GM19023 (cell line): ENCODE data around the gene MPHOSPH9.

Source experiments
- ATAC-seq: cut with Tn5 transposase; IDR thresholded peaks from one replicate; pipeline ENCODE4 v1.9.1; 2021; ENCODE audit warnings: mild to moderate bottlenecking, moderate library complexity; ENCODE audit not compliant: unreplicated experiment

The MPHOSPH9 gene

GRCh38 chr12:123131291-123131832 lies 101.6 kb downstream of the MPHOSPH9 start:
- no peak for ATAC-seq

DNA sequence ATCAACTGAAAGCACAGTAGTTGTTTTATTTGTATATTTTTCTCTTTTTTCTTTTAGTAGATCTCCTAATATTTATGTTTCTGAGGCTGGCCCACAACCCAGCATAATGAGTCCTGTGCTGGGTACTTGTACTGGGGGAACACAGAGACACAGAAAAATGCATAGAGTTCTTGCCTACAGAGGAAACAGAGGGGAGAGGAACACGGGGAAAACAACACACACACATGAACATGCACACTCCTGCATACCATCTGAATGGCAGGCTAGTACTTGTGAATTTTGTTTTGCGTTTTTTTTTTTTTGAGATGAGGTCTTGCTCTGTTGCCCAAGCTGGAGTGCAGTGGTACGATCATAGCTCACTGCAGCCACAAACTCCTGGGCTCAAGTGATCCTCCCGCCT lies 103.3 kb downstream of the MPHOSPH9 start:
- ATAC-seq, result no peak

DNA sequence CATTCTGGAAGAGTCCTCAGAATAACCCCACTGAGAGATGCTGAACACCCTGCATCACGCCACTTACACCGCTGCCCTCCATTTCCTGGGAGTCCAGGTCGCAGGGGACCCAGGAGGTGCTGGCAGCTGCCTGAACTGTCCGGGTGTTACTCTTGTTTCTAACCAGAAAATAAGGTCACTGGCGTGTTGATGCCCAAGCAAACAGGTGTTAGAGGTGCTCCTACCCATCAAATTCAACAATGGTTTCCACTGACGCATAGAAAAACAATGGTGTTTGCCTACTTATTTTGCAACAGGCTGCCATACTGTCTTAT lies 105.8 kb downstream of the MPHOSPH9 start:
- no peak for ATAC-seq

DNA sequence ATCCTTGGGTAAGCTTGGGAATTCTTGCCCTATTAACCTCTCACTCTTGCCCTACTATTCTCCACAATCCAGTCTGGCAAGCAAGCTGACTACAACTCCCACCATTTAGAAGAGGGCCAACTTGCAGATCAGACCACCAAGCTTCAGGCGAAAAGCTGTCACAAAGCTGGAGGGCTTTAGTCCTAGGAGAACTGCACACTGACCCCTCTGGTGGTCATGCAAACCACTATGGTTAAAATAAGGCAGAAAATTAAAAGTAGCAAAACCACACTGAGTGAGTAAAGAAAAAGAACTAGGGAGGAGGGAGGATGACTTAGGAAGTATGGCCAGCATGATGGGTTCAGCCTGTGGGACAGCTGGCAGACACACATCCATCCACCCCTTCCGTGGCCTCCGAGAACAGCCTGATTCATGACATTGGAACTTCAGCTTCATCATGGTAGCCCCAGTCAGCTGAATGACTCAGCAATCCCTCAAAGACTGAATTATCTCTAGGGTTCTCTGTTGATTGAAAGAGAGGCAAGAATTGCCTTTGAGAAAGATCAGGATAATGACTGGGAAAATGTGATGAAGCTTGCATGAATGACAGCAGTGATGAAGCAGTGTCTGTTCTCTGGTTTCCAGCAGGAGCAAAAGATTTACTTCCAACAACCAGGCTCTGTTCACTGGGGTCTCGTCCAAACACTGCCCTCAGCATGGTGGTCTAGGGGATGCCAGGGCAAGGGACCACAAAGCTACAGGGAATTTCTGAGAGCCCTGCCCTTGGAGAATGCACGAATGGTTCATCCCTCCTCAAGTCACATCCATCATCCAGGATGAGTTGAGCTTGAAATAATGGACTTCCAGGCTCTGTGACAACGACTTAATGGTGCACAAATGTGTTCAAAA lies 106.4 kb downstream of the MPHOSPH9 start:
- no peak for ATAC-seq

DNA sequence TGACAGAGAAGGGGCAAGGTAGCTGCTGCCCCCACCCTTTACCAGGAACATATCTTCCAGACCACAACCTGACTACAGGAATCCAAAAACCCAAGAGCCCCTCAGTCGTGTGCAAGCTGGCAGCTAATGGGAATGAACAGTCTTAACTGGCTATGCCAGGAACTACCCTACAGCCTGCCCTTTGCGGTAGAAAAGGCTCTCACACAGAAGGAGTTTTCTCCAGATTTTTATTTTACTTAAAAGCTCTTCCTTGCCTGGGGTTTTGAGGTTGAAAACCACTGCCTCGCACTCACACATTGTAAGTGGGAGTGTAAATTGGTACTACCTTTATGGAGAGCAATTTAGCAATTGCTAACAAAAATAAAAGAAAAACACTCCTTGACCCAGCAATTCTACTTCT lies 110.3 kb downstream of the MPHOSPH9 start:
- ATAC-seq, result no peak

GRCh38 chr12:123121670-123122069 lies 111.3 kb downstream of the MPHOSPH9 start:
- ATAC-seq, result no peak

GRCh38 chr12:123120452-123121166 lies 112.3 kb downstream of the MPHOSPH9 start:
- peak; percentile 23 for ATAC-seq

DNA sequence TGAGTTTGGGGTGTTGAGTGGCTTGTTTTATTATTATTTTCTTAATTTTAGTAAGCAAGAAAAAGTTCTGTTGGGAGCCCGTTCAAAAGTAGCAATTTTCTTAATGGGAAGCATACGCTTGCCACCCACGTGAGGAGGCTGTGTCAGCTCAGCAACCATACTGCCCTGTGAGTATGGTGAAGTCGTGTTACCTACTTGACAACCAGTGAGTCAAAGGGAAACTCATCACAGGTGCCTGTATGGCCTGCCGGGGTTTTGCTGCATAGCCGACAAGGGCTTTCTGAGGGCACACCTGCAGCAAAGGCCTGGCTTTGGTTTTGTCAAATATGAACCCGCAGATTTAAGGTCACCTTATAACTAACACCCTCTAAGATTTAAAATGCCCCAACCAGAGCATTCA lies 113.1 kb downstream of the MPHOSPH9 start:
- ATAC-seq, result peak; percentile 87

DNA sequence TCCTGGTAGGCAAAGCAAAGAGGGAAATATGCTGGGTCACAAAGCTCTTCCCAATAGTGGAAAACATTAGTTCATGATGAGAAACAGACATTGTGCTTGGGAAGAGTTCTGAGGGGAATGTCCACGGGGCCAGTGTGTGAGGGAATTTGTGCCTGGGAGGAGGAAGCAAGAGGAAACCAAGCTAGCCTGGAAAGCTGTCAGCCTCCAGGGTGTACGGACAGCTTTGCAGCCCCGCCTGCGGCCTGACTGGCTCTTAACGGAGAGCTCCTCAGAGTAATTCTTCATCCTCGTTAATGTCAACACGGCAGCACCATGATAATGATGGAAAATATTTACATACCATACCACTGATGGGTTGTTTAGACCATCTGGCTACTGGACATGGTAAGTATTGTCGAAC lies 114.4 kb downstream of the MPHOSPH9 start:
- no peak for ATAC-seq

DNA sequence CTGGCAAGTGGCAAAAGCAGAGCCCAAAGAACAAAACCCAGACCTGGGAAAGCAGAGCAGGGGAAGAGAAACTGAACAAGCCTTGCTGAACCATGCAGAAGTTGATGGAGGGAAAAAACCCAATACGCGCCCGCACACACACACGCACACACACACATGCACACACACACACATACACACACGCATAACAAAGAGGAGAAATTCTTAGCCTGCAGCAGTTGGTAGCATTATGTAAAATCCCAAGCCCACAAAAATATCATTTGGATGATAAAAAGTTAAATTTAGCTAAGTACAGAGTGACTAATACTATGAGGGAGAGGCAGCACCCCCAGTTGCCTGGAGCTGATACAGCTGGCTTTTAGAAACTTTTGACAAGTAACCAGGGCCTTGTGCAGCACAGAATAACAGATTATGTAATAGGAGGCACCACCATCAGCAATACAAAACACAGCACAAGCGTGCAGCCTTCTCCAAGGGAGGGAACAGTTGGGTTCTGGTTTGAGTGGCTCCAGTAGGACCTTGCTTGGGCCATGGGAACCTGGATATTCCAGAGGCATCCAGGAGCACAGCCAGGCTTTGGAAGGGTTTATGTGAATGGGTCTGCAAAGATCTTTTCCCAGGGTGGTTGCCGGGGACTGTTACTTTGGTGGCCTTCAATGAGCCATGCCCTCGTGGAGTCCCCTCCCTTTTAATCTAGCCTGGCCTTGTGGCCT lies 117.4 kb downstream of the MPHOSPH9 start:
- no peak for ATAC-seq

DNA sequence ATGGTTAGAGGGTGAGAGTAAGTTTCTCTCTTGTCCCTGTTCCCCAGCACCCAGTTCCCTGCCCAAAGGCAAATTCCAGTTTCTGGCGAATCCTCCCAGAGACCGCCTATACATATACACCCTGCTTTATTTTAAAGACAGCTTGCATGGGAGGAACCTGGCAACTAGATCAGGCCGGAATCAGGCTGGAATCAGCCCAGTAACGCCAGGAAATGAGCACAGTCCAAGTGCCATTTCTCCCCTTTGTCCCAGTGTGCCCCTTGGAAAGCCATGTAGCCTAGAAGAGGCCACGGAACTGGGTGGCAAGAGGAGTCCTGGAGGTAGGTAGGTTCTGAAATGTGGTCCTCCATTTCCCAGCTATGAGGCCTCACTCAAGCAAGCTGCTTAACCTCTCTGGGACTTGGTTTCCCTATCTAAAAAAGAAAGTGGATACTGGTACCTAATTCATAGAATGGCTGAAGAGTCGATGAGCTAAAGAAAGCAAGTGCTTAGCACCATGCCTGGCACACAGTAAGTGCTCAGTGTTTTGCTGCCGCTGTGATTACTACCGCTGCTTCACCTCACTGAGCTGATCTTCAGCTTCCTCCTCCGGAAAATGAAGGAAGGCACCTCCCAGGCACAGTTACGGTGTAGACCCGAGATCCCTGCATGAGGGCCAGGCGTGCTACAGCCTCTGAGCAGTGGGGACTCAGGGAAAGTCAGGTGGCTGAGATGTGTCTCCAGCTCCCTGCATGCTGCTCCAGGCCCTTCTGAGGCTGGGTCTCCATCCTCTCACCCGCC lies 118.4 kb downstream of the MPHOSPH9 start:
- ATAC-seq, result no peak

GRCh38 chr12:123113026-123113425 lies 119.9 kb downstream of the MPHOSPH9 start:
- no peak for ATAC-seq

DNA sequence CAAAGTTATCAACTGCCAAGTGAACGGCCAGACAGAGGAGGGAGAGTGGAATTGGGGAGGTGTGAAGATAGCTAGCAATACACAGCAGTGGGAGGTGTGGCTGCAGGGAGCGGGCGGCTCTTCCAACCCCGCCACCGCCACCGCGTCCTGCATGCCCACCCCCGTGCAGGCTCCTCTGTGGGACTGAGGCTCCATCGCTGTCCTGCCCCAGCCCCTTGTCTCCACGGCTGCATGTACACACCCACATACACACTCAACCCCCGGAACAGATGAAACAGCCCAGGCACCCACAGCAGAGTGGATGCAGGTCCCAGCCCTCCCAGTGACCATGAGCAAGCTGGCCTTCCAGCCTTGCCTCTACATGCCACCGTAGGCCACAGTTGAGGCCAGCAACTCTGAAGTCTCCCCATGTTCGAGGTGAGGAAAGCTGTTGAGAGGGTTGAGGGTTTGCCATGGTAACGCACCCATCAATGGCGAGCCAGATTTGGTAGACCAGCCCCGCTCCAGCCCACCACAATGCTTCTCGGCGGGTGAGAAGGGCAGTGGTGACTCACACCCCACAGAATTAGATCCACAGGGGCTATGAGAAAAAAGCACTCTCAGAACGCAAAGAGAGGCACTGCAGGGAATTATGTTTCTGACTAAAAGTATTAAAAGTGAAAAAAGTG lies 121.3 kb downstream of the MPHOSPH9 start:
- ATAC-seq, result no peak

DNA sequence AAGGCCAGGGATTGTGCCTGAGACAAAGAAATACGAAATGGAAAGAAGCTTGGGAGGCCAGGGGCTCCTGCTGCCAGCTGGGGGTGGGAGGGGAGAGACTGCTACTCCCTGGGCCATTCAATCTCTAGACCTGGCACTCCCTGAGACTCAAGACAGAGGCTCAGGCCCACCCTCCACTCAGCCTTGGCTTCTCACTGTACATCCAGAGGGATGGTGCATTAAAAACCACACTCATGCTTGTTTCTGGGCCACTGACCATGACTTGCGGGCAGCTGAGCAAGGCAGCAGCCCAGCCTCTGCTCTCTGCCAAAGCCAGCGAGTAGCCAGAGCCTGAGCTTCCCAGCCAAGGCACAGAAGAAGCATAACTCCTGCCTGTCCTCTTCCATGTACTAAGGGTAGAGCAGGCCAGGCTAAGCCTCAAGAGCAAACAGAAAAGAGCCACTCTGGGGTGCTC lies 123.6 kb downstream of the MPHOSPH9 start:
- ATAC-seq, result no peak

DNA sequence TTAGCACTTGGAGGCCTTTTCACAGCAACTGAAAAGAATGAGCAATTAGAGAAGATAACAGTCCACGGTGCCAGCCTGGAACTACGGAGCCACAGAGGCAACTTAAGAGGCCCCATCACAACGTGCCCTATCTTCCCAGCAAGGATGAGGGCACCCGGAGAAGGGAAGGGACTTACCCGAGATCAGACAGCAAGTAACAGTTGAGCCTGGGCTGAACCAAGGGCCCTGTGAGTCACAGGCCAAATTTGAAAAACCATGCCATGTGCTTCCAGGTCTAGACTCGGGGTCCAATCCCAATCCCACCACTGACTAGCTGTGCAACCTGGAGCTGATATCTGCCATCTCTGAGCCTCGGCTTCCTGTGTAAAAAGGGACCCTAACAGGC lies 124.3 kb downstream of the MPHOSPH9 start:
- no peak for ATAC-seq

DNA sequence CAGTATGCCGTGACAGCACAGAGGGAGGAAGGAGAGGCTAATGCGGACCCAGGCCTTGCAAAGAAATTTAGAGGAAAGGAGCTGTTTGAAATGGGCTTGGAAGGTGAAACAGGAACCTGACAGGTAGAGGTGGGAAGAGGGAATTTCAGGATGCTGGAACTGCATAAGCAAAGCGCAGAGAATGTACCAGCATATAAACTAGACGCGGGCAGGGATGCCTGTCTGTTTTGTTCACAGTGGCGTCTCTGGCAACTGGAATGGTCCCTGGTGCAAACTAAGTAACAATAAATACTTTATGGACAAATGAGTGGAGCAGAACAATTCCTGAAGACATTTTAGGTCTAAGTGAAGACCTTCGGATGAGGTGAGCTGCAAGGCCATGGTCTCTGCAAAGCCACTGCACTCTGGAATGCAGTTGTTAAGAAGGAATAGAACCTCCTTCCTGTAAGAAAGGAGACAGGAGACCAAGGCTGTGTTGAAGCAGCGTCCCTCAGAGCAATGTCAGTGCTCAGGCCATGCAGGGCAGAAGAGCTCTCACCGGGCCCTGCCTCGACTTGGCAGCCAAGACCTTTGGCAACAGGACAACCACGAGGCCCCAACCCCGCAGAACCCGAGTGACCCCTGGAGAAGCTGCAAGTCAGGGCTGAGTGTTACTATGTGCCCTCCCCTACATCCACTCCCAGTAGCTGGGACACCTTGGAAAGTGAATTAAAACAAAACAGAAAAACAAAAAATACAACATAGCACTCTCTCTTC lies 124.8 kb downstream of the MPHOSPH9 start:
- no peak for ATAC-seq

GRCh38 chr12:123106640-123107359 lies 126.1 kb downstream of the MPHOSPH9 start:
- no peak for ATAC-seq

- ATAC-seq, result no peak
Observed at GRCh38 chr12:123105211-123105826, 127.6 kb downstream of the MPHOSPH9 start.
